H1 (cell line): ENCODE measurements around the gene BTF3L4. TPM values are rescaled to one million over a fixed set of nuclear protein-coding genes. Genes with fewer than 3 reads are reported as not detected.
"Not testable (repeated sequence)": the region's sequence is repeated elsewhere in the genome, so short reads cannot be mapped to it uniquely, and the experiment has no call there.

Source experiments
- CTCF ChIA-PET: fragments of 300-600 bp; sonication (Branson Sonifier 250); formaldehyde crosslinking; loops from one replicate; lab custom pipeline; 2021; ENCODE audit not compliant: partially characterized antibody; lab: Charles Lee
- POLR2A ChIA-PET: fragments of 300-600 bp; sonication (Branson Sonifier 250); formaldehyde crosslinking; loops from one replicate; lab custom pipeline; 2021; ENCODE audit warnings: inconsistent platforms; ENCODE audit not compliant: partially characterized antibody; lab: Charles Lee
- DNase-seq, 2 experiments: peaks; one replicate each; pipeline versions ENCODE4 v3.0.0 to v3.0.0-alpha.2; 2010 to 2022; ENCODE audit warnings: low spot score in 2 of 2, low read depth in 1 of 2, mixed read lengths in 1 of 2
- FAIRE-seq: peaks from 2 replicates; lab custom pipeline; 2011; peaks lifted over from hg19 to GRCh38; lab: Jason Lieb, UNC
- H2AFZ ChIP-seq: 2 replicates; pipeline ENCODE4 v1.8.1; 2012; ENCODE audit warnings: low read length, inconsistent platforms
- H2AK5ac ChIP-seq: 2 replicates; pipeline ENCODE4 v1.6.1; 2013; ENCODE audit warnings: low read depth, low read length
- H2BK120ac ChIP-seq: replicated peaks from 2 replicates; pipeline ENCODE3; 2013; ENCODE audit warnings: low read depth, low read length, inconsistent platforms
- H2BK12ac ChIP-seq: 2 replicates; pipeline ENCODE4 v1.6.1; 2013; ENCODE audit warnings: low read depth, low read length
- H2BK15ac ChIP-seq: 2 replicates; pipeline ENCODE4 v1.6.1; 2013; ENCODE audit warnings: low read length
- H2BK20ac ChIP-seq: 2 replicates; pipeline ENCODE4 v1.6.1; 2013; ENCODE audit warnings: low read length
- H2BK5ac ChIP-seq: 2 replicates; pipeline ENCODE4 v1.6.1; 2013; ENCODE audit warnings: low read depth, low read length
- H3K14ac ChIP-seq: 2 replicates; pipeline ENCODE4 v1.6.1; 2013; ENCODE audit warnings: inconsistent platforms; ENCODE audit not compliant: insufficient read length
- H3K18ac ChIP-seq: 2 replicates; pipeline ENCODE4 v1.6.1; 2013; ENCODE audit warnings: low read length; ENCODE audit errors: extremely low read depth
- H3K23ac ChIP-seq: 2 replicates; pipeline ENCODE4 v1.6.1; 2013; ENCODE audit warnings: inconsistent platforms; ENCODE audit not compliant: insufficient read length
- H3K23me2 ChIP-seq: 2 replicates; pipeline ENCODE4 v1.6.1; 2013; ENCODE audit warnings: low read depth, low read length
- H3K27ac ChIP-seq: 2 replicates; pipeline ENCODE4 v1.6.1; 2011; ENCODE audit warnings: low read depth, low read length, inconsistent platforms
- H3K27me3 ChIP-seq, 4 experiments: replicated peaks in 1 of 4; 1 replicate in 1 of 4; 2 replicates in 3 of 4; pipeline versions ENCODE4 v1.6.1 to v1.8.1; 2011 to 2013; ENCODE audit warnings: low read length in 3 of 4, mild to moderate bottlenecking in 3 of 4, inconsistent platforms in 2 of 4, mixed read lengths in 2 of 4, moderate library complexity in 1 of 4; ENCODE audit not compliant: control insufficient read depth in 3 of 4, insufficient read depth in 3 of 4; ENCODE audit errors: extremely low read depth in 1 of 4
- H3K36me3 ChIP-seq, 4 experiments: 2 replicates each; pipeline versions ENCODE4 v1.6.1 to v1.8.1; 2011 to 2013; ENCODE audit warnings: mild to moderate bottlenecking in 4 of 4, low read length in 3 of 4, moderate library complexity in 2 of 4, control low read depth in 1 of 4, inconsistent platforms in 1 of 4; ENCODE audit not compliant: insufficient read depth in 4 of 4, control insufficient read depth in 2 of 4
- H3K4ac ChIP-seq: replicated peaks from 2 replicates; pipeline ENCODE3; 2013; ENCODE audit warnings: low read length, low read depth, mixed read lengths, inconsistent platforms; ENCODE audit not compliant: insufficient read length
- H3K4me1 ChIP-seq, 4 experiments: replicated peaks in 1 of 4; 1 replicate in 1 of 4; 2 replicates in 3 of 4; pipeline versions ENCODE4 v1.6.1 to v1.8.1; 2011 to 2013; ENCODE audit warnings: low read length in 3 of 4, inconsistent platforms in 2 of 4, mixed read lengths in 1 of 4; ENCODE audit not compliant: insufficient read depth in 4 of 4, control insufficient read depth in 3 of 4
- H3K4me2 ChIP-seq, 2 experiments: 2 replicates each; pipeline versions ENCODE4 v1.6.1 to v1.8.1; 2011 to 2013; ENCODE audit warnings: low read depth in 2 of 2, low read length in 2 of 2, control low read depth in 1 of 2, inconsistent platforms in 1 of 2, mild to moderate bottlenecking in 1 of 2; ENCODE audit not compliant: insufficient read depth in 1 of 2
- H3K4me3 ChIP-seq, 4 experiments: fragments of 200-600, 300-600 bp in 1 of 4; sonication (generic), shearing (Covaris generic), sonication (Bioruptor Twin) in 1 of 4; 2 replicates each; pipeline versions ENCODE4 v1.5.1 to v1.8.1; 2011 to 2016; ENCODE audit warnings: low read length in 4 of 4, low read depth in 3 of 4, control low read depth in 2 of 4, inconsistent platforms in 2 of 4, mild to moderate bottlenecking in 2 of 4, mixed read lengths in 1 of 4, moderate library complexity in 1 of 4; ENCODE audit not compliant: insufficient read depth in 2 of 4; ENCODE audit errors: extremely low read depth in 1 of 4
- H3K56ac ChIP-seq: replicated peaks from 2 replicates; pipeline ENCODE3; 2013; ENCODE audit warnings: low read depth, mild to moderate bottlenecking, mixed read lengths, low read length, inconsistent platforms; ENCODE audit not compliant: insufficient read length
- H3K79me1 ChIP-seq: 2 replicates; pipeline ENCODE4 v1.6.1; 2013; ENCODE audit warnings: low read depth, low read length, control low read depth
- H3K79me2 ChIP-seq, 2 experiments: 2 replicates each; pipeline versions ENCODE4 v1.6.1 to v1.8.1; 2012 to 2013; ENCODE audit warnings: low read length in 2 of 2, mild to moderate bottlenecking in 2 of 2, inconsistent platforms in 1 of 2; ENCODE audit not compliant: insufficient read depth in 2 of 2, control insufficient read depth in 1 of 2
- H3K9ac ChIP-seq, 4 experiments: replicated peaks in 1 of 4; 1 replicate in 1 of 4; 2 replicates in 3 of 4; pipeline versions ENCODE4 v1.6.1 to v1.8.1; 2011 to 2013; ENCODE audit warnings: low read depth in 3 of 4, low read length in 3 of 4, control low read depth in 2 of 4, mild to moderate bottlenecking in 2 of 4, moderate library complexity in 2 of 4, inconsistent platforms in 1 of 4; ENCODE audit errors: extremely low read depth in 1 of 4
- H3K9me3 ChIP-seq, 2 experiments: 2 replicates each; pipeline versions ENCODE4 v1.6.1 to v1.8.1; 2012 to 2013; ENCODE audit warnings: mild to moderate bottlenecking in 2 of 2, moderate library complexity in 2 of 2, control low read depth in 1 of 2, inconsistent platforms in 1 of 2, low read depth in 1 of 2, low read length in 1 of 2, mixed read lengths in 1 of 2; ENCODE audit not compliant: insufficient read depth in 2 of 2
- H4K20me1 ChIP-seq, 2 experiments: replicated peaks in 1 of 2; 2 replicates each; pipeline versions ENCODE3 to v1.8.1; 2011 to 2013; ENCODE audit warnings: inconsistent platforms in 2 of 2, low read length in 2 of 2, mild to moderate bottlenecking in 1 of 2; ENCODE audit not compliant: insufficient read depth in 2 of 2, control insufficient read depth in 1 of 2
- H4K5ac ChIP-seq: 2 replicates; pipeline ENCODE4 v1.6.1; 2013; ENCODE audit warnings: low read length, low read depth, mixed read lengths, inconsistent platforms; ENCODE audit not compliant: insufficient read length
- H4K8ac ChIP-seq: 2 replicates; pipeline ENCODE4 v1.8.0; 2013; ENCODE audit warnings: mild to moderate bottlenecking, moderate library complexity, low read length, inconsistent platforms; ENCODE audit not compliant: insufficient read depth; ENCODE audit errors: extremely low read depth
- H4K91ac ChIP-seq: replicated peaks from 2 replicates; pipeline ENCODE3; 2013; ENCODE audit warnings: low read length, mixed read lengths, inconsistent platforms; ENCODE audit not compliant: insufficient read length
- WGBS, 2 experiments: shearing (Covaris generic) in 1 of 2; methylation state at CpG; one replicate each; pipeline versions ENCODE4 v1.1.6 to v1.1.7; 2013 to 2015; ENCODE audit warnings: low lambda C conversion rate in 2 of 2, mixed read lengths in 2 of 2, inconsistent platforms in 1 of 2, low coverage in 1 of 2, missing lambda C conversion rate in 1 of 2; ENCODE audit not compliant: insufficient replicate concordance in 2 of 2, insufficient coverage in 1 of 2, insufficient read length in 1 of 2; ENCODE audit errors: extremely low coverage in 1 of 2, missing lambda C conversion rate in 1 of 2; 5-methylcytosine and 5-hydroxymethylcytosine counted together
- polyA plus RNA-seq, 7 experiments: library from polyadenylated mRNA; depleted of rRNA in 3 of 7; stranded (reverse) in 5 of 7; unstranded in 2 of 7; fragments of >200 nt in 5 of 7; fragments of 200-250 nt in 2 of 7; gene quantifications; 1 replicate in 5 of 7; 2 replicates in 1 of 7; 4 replicates in 1 of 7; pipeline versions ENCODE4 v1.2.1 to v1.2.3, GENCODE V29; 2011 to 2013; ENCODE audit warnings: missing spikeins in 2 of 7, mixed read lengths in 2 of 7
- total RNA-seq: library from RNA; stranded (reverse); fragmentation: NEBNext Ultra II Directional; extraction: Animal tissue kit (Norgen Biotek cat#: 25700); gene quantifications from 2 replicates; pipeline ENCODE4 v1.2.1, GENCODE V29; 2021

The BTF3L4 gene
- total and polyA plus RNA-seq, 2 of the 8 experiments (the other 6 are each of a cell fraction or from before 2014, with no cell fraction given) = 76.1 to 98.3 TPM

- H2BK5ac ChIP-seq, H2BK12ac ChIP-seq, H4K20me1 ChIP-seq, H2BK20ac ChIP-seq, H3K4me3 ChIP-seq, H3K14ac ChIP-seq, H4K8ac ChIP-seq, FAIRE-seq, H3K23me2 ChIP-seq, H2BK120ac ChIP-seq, H3K4ac ChIP-seq, H3K79me1 ChIP-seq, H2BK15ac ChIP-seq, H3K23ac ChIP-seq, H3K27ac ChIP-seq, H3K4me1 ChIP-seq, H3K18ac ChIP-seq, H3K4me2 ChIP-seq, H4K5ac ChIP-seq, H4K91ac ChIP-seq, H3K9me3 ChIP-seq, H3K56ac ChIP-seq, H2AK5ac ChIP-seq, H3K27me3 ChIP-seq, H3K9ac ChIP-seq, DNase-seq, H2AFZ ChIP-seq: not testable (repeated sequence)
- Histone ChIP-seq H3K79me2 (peaks cover 3 to 70% of the 10 kb centered on the region in 2 experiments), H3K36me3 (peaks cover 2 to 10% (median 5%) of the 10 kb centered on the region in 4 experiments; a peak in 3 of 8 replicates)
- ChIA-PET POLR2A (interaction anchor here (1.0 to 8.3 kb wide), 2 partner anchors 9 to 10 kb away, joined by 4 to 61 read pairs; partner anchors contain the start of genes BTF3L4 and TXNDC12), CTCF (interaction anchor here (1.0 to 1.2 kb wide), 3 partner anchors 42 to 149 kb away, joined by 3 to 4 read pairs (median 3); no protein-coding TSS in a partner anchor)
- WGBS, 2 experiments = 87% methylated on average over 4 of the region's 4 CpGs; no CpG with 5 or more reads in 1 of the 2 experiments
These were observed 10.4 kb upstream of the BTF3L4 start for GRCh38 chr1:52045666-52046195.

GRCh38 chr1:52049337-52049736, 6.8 kb upstream of the BTF3L4 start:
- H3K4me3 ChIP-seq, H2AK5ac ChIP-seq, H3K23ac ChIP-seq, H2BK20ac ChIP-seq, H4K5ac ChIP-seq, H3K23me2 ChIP-seq, H3K4me2 ChIP-seq, H2BK15ac ChIP-seq, H3K9me3 ChIP-seq, H2BK5ac ChIP-seq, H4K20me1 ChIP-seq, H4K91ac ChIP-seq, H3K79me1 ChIP-seq, H3K18ac ChIP-seq, H4K8ac ChIP-seq, H3K4ac ChIP-seq, DNase-seq, H2BK12ac ChIP-seq, FAIRE-seq, H3K27me3 ChIP-seq, H3K56ac ChIP-seq, H2BK120ac ChIP-seq, H3K9ac ChIP-seq, H2AFZ ChIP-seq, H3K14ac ChIP-seq, CTCF ChIA-PET, H3K4me1 ChIP-seq, H3K27ac ChIP-seq: not testable (repeated sequence)
- 89% methylated on average over 4 of the region's 4 CpGs; no CpG with 5 or more reads in 1 of the 2 experiments for whole genome bisulfite sequencing, 2 experiments
- H3K36me3 ChIP-seq = peaks cover 0 to 23% (median 4%) of the 10 kb centered on the region in 4 experiments; a peak in 5 of 8 replicates
- POLR2A ChIA-PET = interaction anchor here (0.6 to 8.3 kb wide), 5 partner anchors 7 to 244 kb away, joined by 3 to 61 read pairs (median 4); partner anchors contain the start of genes BTF3L4, KTI12 and TXNDC12
- peaks cover 7 to 81% of the 10 kb centered on the region in 2 experiments for H3K79me2 ChIP-seq
